ENCODE results near the gene TFB2M.

TFB2M gene

DNA sequence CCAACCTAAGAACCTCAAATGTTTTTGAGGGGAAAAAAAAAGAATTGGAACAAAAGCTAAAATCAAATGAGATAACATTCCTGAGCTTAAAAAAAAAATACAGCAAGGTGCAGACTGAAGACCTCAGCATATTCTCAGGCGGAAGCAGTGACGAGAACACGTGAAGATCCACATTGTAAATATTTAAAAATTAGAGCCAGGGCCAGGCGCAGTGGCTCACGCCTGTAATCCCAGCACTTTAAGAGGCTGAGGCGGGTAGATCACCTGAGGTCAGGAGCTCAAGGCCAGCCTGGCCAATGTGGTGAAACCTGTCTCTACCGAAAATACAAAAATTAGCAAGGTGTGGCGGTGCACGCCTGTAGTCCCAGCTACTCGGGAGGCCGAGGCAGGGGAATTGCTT lies 15.7 kb downstream of the TFB2M start:
- no peak for DNase-seq

DNA sequence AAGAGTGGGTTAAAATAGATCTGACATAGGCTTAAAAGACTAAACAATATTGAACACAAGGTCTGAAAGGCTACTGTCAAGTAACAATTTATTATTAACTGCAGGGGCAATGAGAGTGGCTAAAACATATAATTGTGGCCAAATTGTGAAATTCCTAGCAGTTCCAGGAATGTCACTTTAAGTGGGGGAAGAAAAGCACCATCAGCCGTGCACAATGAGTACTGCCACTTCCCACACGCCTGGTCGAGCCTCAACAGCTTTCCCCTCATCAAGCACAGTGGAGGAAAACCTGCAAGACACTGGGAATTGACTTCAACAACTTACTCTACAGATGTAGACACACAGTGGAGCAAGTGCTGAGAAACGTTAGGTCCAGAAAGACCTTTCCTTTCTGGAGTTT lies 16.4 kb downstream of the TFB2M start:
- DNase-seq: no peak

- DNase-seq: no peak
Measured at GRCh38 chr1:246544001-246544400, 22.1 kb downstream of the TFB2M start.

DNA sequence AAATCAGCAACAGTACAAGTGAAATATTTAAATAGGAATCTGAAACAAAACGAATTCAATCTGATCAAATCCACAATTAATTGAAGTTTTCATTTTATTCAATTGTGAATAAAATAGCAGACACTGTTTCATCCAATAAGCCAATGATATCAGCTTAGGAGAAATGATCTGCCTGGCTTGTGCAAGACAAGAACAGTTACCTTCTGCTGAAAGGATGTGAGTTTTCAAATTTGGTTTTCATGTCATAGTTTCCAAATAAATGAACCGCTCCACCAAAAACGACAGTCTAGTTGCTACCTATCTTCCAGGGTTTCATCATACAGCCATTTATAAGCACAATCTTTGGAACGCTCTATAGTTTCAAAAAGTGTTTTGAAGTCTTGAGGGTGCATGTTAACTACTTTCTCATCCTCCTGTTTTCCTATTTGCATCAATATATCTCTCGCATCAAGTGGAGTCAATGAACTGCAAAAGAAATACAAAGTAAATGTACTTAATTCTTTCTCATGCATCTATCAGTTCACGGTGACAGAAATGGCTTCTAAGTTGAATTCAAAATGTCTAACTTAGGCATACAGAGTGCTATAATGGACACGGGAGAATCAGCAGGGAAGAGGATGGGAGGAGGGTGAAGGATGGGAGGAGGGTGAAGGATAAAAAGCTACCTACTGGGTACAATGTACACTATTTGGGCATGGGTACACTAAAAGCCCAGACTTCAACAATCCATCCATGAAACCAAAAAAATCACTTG lies 25.1 kb downstream of the TFB2M start:
- no peak for DNase-seq

DNA sequence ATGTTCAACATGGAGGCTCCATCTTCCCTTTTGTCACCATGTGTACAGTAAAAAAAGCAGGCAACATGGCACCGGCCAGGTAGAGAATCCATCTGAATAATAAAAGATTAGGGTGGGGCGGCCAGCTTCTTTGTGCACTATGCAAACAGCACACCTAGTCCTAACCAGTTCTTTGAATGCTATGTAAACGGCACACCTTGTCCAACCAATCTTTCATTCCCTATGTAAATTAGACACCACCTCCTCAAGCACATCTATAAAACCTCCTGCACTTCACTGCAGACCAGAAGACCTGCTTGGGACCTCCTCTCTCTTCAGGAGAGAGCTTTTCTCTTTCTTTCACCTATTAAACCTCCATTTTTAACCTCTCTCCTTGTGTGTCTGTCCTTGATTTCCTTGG lies 28.2 kb downstream of the TFB2M start:
- DNase-seq: no peak

- no peak for DNase-seq
Measured at GRCh38 chr1:246537441-246537840, 28.6 kb downstream of the TFB2M start.

DNA sequence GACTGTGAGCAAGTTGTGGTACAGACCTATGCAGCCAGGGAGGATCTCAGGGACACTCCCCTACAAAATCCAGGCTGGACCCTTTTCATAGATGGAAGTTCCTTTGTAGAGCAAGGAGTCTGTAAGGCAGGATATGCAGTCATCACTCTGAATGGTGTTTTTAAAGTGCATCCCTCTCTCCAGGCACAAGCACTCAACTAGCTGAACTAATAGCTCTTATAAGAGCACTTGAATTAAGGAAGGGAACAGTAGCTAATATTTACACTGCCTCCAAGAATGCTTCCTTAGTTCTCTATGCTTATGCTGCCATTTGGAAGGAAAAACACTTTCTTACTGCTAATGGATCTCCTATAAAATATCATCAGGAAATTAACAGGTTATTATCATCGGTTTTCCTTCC lies 31.9 kb downstream of the TFB2M start:
- DNase-seq: no peak

- DNase-seq: no peak
Measured at GRCh38 chr1:246533371-246533905, 32.6 kb downstream of the TFB2M start.

GRCh38 chr1:246532519-246532918 lies 33.5 kb downstream of the TFB2M start:
- DNase-seq: no peak

GRCh38 chr1:246530482-246530881 lies 35.6 kb downstream of the TFB2M start:
- DNase-seq: no peak

GRCh38 chr1:246528933-246529731 lies 36.9 kb downstream of the TFB2M start:
- DNase-seq: no peak

GRCh38 chr1:246527402-246528088 lies 38.5 kb downstream of the TFB2M start:
- DNase-seq: peak; percentile 3

DNA sequence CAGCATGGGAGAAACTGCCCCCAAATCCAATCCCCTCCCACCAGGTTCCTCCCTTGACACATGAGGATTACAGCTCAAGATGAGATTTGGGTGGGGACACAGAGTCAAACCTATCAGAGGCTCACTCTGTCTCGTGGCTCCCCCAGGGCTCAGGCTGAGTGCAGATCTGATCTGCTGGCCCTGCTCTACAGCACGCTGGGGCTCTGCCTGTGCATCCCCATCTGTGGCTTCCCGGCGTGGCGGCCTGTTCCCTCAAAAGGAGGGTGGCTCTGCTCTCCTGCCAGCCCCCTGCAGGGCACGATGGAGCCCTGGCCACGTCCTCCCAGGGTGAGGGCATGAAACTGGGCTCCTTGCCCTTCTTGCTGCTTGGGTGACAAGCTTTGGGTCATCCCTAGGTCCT lies 39.1 kb downstream of the TFB2M start:
- DNase-seq: no peak

DNA sequence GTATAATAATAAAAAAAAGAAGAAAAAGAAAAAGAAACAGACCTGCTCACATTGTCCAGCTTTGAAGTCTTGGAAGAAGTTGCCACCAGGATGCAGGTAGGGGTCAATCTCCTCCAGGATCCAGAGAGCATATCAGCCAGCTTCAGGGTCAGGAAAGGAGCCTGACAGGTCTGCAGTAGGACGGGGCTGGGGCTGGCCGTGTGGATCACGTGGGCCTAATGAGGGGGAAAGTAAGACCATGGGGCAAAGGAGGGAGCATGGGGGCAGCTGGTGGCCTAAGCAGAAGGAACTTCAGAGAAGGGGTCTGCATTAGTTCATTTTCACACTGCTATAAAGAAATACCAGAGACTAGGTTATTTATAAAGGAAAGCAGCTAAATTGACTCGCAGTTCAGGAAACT lies 39.7 kb downstream of the TFB2M start:
- no peak for DNase-seq

DNA sequence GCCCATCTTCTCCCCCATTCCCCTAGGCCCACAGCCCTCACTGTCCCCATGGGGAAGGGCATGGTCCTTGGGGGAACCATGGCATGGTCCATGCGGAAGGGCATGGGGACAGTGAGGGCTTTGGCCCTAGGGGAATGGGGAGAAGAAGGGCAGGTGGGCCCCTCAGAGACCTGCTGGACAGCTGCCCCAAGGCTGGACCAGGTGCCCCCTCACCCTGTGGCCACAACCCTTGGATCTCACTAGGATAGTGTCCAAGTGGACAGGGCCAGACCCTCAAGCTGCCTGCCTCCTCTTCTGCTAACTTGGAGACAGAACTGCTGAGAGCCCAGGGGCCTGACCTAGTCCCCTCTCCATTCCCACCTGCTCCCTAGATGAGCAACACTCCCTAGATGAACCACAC lies 46.5 kb downstream of the TFB2M start:
- no peak for DNase-seq

DNA sequence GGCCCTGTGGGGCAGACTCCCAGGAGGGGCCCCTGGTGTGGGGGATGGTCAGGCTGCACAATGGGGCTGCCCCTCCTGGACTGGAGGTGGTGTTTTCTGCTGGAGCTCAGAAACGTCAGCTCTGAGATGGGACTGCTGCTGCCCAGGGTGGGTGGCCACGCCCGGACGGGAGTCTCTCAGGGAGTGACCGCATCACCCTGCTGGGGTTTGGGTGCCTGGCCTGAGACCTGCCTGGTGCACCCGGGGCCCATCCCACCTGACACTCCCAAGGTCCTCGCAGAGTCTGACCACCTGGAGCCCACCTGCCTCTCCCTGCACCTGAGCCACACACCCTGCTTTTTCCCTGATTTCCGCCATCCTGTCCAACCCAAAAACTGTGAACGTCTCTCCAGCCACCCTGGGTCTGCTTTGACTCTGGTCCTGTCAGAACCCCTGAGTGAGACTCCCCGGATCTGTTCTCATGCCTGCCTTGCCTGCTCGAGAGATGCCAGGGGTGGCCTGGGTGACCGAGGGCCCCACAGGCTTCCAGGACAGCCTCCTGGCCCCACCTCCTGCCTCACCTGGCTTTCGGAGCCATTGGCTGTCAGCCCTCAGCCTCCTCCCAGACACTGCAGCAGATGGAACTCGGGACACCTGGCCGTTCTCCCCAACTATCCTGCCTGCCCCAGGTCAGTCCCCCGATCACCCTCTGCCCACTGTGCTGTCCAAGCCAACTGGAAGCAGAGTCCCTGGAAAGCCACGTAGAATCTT lies 47.4 kb downstream of the TFB2M start:
- no peak for DNase-seq

GRCh38 chr1:246517391-246517790 lies 48.7 kb downstream of the TFB2M start:
- no peak for DNase-seq

- DNase-seq: no peak
Measured at GRCh38 chr1:246516126-246516525, 49.9 kb downstream of the TFB2M start.

DNA sequence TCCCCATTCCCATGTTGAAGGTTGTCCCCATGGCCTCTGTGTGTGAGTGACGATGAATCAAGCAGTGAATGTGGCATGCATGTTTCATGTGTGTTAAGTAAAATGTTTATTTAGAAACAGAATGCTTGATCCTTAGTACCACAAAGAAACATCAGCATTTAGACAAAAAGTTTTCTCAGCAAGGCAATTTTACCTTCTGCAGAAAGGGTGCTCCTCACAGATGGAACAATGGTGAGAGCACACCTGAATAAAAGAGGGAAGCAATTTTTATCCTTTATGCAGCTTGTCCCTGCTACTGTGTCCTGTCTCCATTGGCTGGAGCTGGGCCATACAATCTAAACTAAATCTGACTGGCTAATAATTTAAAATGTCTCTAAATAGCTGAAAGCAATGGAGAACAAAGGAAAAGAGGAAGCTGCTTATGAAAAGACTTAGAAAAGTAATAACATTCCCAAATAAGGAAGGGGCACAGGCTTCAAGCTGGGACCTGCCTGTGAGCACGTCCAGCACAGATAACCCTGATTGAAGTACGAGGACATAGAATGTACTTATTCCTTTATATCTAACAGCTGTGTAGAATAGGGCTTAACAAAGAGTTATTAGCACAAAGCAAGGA lies 50.6 kb downstream of the TFB2M start:
- DNase-seq: no peak

DNA sequence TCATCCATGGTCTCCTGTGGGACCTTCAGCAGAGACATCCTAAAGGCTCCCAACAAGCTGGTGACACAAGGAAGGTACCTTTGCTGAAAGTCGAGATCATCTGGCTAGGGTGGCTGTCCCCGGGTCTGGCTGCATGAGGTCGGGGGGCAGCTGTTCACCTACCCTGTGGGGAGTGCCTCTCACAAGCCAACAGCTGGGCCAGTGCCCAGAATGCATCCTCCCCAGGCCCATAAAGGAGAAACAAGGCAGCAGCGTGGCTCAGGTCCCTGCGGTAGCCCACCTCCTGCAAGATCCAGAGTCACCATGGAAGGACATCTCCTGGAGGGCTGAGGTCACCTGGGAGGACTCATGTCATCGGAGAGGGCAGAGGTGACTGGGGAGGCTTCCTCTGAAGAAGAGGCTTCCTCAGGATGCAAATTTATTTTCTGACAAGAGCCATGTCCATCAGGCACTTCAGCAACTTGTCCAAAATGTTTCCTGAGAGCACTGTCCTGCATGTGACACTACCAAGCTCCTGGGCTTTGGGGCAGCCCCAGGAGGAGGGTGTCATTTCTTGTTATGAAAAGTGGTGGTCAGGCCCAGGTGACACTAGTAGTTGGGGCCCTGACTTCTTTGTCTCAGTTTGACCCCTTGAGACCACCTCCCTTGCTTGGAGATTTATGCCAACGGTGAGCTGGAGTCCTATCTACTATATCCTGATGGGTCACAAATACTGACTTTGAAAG lies 52.3 kb downstream of the TFB2M start:
- DNase-seq: no peak

DNA sequence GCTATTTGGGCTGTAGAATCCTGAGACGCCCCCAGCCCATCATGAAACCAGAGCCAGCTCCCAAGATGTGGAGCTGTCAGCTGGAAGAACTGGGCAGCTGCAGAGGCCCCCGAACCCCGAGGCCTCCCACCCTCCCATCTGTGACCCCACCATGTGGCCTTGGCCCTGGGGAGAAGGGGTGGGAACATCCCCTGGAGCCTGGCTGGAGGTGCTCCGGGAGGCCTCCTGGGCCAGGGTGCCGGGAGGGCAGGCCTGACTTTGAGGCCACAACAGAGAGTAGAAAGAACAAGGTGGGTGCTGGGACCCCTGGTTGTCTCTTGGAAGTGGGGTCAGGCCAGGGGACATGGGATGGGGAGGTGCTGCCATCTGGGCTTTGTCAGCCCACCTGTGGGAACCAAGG lies 53.0 kb downstream of the TFB2M start:
- no peak for DNase-seq

Measured in fibroblast of skin of abdomen (primary cell).